H1 (cell line): ENCODE results near the gene QSOX1. TPM values are rescaled to one million over a fixed set of nuclear protein-coding genes. Genes with fewer than 3 reads are reported as not detected.

Experiments used
- CTCF ChIA-PET: fragments of 300-600 bp; sonication (Branson Sonifier 250); formaldehyde crosslinking; loops from one replicate; lab custom pipeline; 2021; ENCODE audit not compliant: partially characterized antibody; lab: Charles Lee
- POLR2A ChIA-PET: fragments of 300-600 bp; sonication (Branson Sonifier 250); formaldehyde crosslinking; loops from one replicate; lab custom pipeline; 2021; ENCODE audit warnings: inconsistent platforms; ENCODE audit not compliant: partially characterized antibody; lab: Charles Lee
- DNase-seq, 2 experiments: peaks; one replicate each; pipeline versions ENCODE4 v3.0.0 to v3.0.0-alpha.2; 2010 to 2022; ENCODE audit warnings: low spot score in 2 of 2, low read depth in 1 of 2, mixed read lengths in 1 of 2
- FAIRE-seq: peaks from 2 replicates; lab custom pipeline; 2011; peaks lifted over from hg19 to GRCh38; lab: Jason Lieb, UNC
- H2AFZ ChIP-seq: 2 replicates; pipeline ENCODE4 v1.8.1; 2012; ENCODE audit warnings: low read length, inconsistent platforms
- H2AK5ac ChIP-seq: 2 replicates; pipeline ENCODE4 v1.6.1; 2013; ENCODE audit warnings: low read depth, low read length
- H2BK120ac ChIP-seq: replicated peaks from 2 replicates; pipeline ENCODE3; 2013; ENCODE audit warnings: low read depth, low read length, inconsistent platforms
- H2BK12ac ChIP-seq: 2 replicates; pipeline ENCODE4 v1.6.1; 2013; ENCODE audit warnings: low read depth, low read length
- H2BK15ac ChIP-seq: 2 replicates; pipeline ENCODE4 v1.6.1; 2013; ENCODE audit warnings: low read length
- H2BK20ac ChIP-seq: 2 replicates; pipeline ENCODE4 v1.6.1; 2013; ENCODE audit warnings: low read length
- H2BK5ac ChIP-seq: 2 replicates; pipeline ENCODE4 v1.6.1; 2013; ENCODE audit warnings: low read depth, low read length
- H3K14ac ChIP-seq: 2 replicates; pipeline ENCODE4 v1.6.1; 2013; ENCODE audit warnings: inconsistent platforms; ENCODE audit not compliant: insufficient read length
- H3K18ac ChIP-seq: 2 replicates; pipeline ENCODE4 v1.6.1; 2013; ENCODE audit warnings: low read length; ENCODE audit errors: extremely low read depth
- H3K23ac ChIP-seq: 2 replicates; pipeline ENCODE4 v1.6.1; 2013; ENCODE audit warnings: inconsistent platforms; ENCODE audit not compliant: insufficient read length
- H3K23me2 ChIP-seq: 2 replicates; pipeline ENCODE4 v1.6.1; 2013; ENCODE audit warnings: low read depth, low read length
- H3K27ac ChIP-seq: 2 replicates; pipeline ENCODE4 v1.6.1; 2011; ENCODE audit warnings: low read depth, low read length, inconsistent platforms
- H3K27me3 ChIP-seq, 4 experiments: replicated peaks in 1 of 4; 1 replicate in 1 of 4; 2 replicates in 3 of 4; pipeline versions ENCODE4 v1.6.1 to v1.8.1; 2011 to 2013; ENCODE audit warnings: low read length in 3 of 4, mild to moderate bottlenecking in 3 of 4, inconsistent platforms in 2 of 4, mixed read lengths in 2 of 4, moderate library complexity in 1 of 4; ENCODE audit not compliant: control insufficient read depth in 3 of 4, insufficient read depth in 3 of 4; ENCODE audit errors: extremely low read depth in 1 of 4
- H3K36me3 ChIP-seq, 4 experiments: 2 replicates each; pipeline versions ENCODE4 v1.6.1 to v1.8.1; 2011 to 2013; ENCODE audit warnings: mild to moderate bottlenecking in 4 of 4, low read length in 3 of 4, moderate library complexity in 2 of 4, control low read depth in 1 of 4, inconsistent platforms in 1 of 4; ENCODE audit not compliant: insufficient read depth in 4 of 4, control insufficient read depth in 2 of 4
- H3K4ac ChIP-seq: replicated peaks from 2 replicates; pipeline ENCODE3; 2013; ENCODE audit warnings: low read length, low read depth, mixed read lengths, inconsistent platforms; ENCODE audit not compliant: insufficient read length
- H3K4me1 ChIP-seq, 4 experiments: replicated peaks in 1 of 4; 1 replicate in 1 of 4; 2 replicates in 3 of 4; pipeline versions ENCODE4 v1.6.1 to v1.8.1; 2011 to 2013; ENCODE audit warnings: low read length in 3 of 4, inconsistent platforms in 2 of 4, mixed read lengths in 1 of 4; ENCODE audit not compliant: insufficient read depth in 4 of 4, control insufficient read depth in 3 of 4
- H3K4me2 ChIP-seq, 2 experiments: 2 replicates each; pipeline versions ENCODE4 v1.6.1 to v1.8.1; 2011 to 2013; ENCODE audit warnings: low read depth in 2 of 2, low read length in 2 of 2, control low read depth in 1 of 2, inconsistent platforms in 1 of 2, mild to moderate bottlenecking in 1 of 2; ENCODE audit not compliant: insufficient read depth in 1 of 2
- H3K4me3 ChIP-seq, 4 experiments: fragments of 200-600, 300-600 bp in 1 of 4; sonication (generic), shearing (Covaris generic), sonication (Bioruptor Twin) in 1 of 4; 2 replicates each; pipeline versions ENCODE4 v1.5.1 to v1.8.1; 2011 to 2016; ENCODE audit warnings: low read length in 4 of 4, low read depth in 3 of 4, control low read depth in 2 of 4, inconsistent platforms in 2 of 4, mild to moderate bottlenecking in 2 of 4, mixed read lengths in 1 of 4, moderate library complexity in 1 of 4; ENCODE audit not compliant: insufficient read depth in 2 of 4; ENCODE audit errors: extremely low read depth in 1 of 4
- H3K56ac ChIP-seq: replicated peaks from 2 replicates; pipeline ENCODE3; 2013; ENCODE audit warnings: low read depth, mild to moderate bottlenecking, mixed read lengths, low read length, inconsistent platforms; ENCODE audit not compliant: insufficient read length
- H3K79me1 ChIP-seq: 2 replicates; pipeline ENCODE4 v1.6.1; 2013; ENCODE audit warnings: low read depth, low read length, control low read depth
- H3K79me2 ChIP-seq, 2 experiments: 2 replicates each; pipeline versions ENCODE4 v1.6.1 to v1.8.1; 2012 to 2013; ENCODE audit warnings: low read length in 2 of 2, mild to moderate bottlenecking in 2 of 2, inconsistent platforms in 1 of 2; ENCODE audit not compliant: insufficient read depth in 2 of 2, control insufficient read depth in 1 of 2
- H3K9ac ChIP-seq, 4 experiments: replicated peaks in 1 of 4; 1 replicate in 1 of 4; 2 replicates in 3 of 4; pipeline versions ENCODE4 v1.6.1 to v1.8.1; 2011 to 2013; ENCODE audit warnings: low read depth in 3 of 4, low read length in 3 of 4, control low read depth in 2 of 4, mild to moderate bottlenecking in 2 of 4, moderate library complexity in 2 of 4, inconsistent platforms in 1 of 4; ENCODE audit errors: extremely low read depth in 1 of 4
- H3K9me3 ChIP-seq, 2 experiments: 2 replicates each; pipeline versions ENCODE4 v1.6.1 to v1.8.1; 2012 to 2013; ENCODE audit warnings: mild to moderate bottlenecking in 2 of 2, moderate library complexity in 2 of 2, control low read depth in 1 of 2, inconsistent platforms in 1 of 2, low read depth in 1 of 2, low read length in 1 of 2, mixed read lengths in 1 of 2; ENCODE audit not compliant: insufficient read depth in 2 of 2
- H4K20me1 ChIP-seq, 2 experiments: replicated peaks in 1 of 2; 2 replicates each; pipeline versions ENCODE3 to v1.8.1; 2011 to 2013; ENCODE audit warnings: inconsistent platforms in 2 of 2, low read length in 2 of 2, mild to moderate bottlenecking in 1 of 2; ENCODE audit not compliant: insufficient read depth in 2 of 2, control insufficient read depth in 1 of 2
- H4K5ac ChIP-seq: 2 replicates; pipeline ENCODE4 v1.6.1; 2013; ENCODE audit warnings: low read length, low read depth, mixed read lengths, inconsistent platforms; ENCODE audit not compliant: insufficient read length
- H4K8ac ChIP-seq: 2 replicates; pipeline ENCODE4 v1.8.0; 2013; ENCODE audit warnings: mild to moderate bottlenecking, moderate library complexity, low read length, inconsistent platforms; ENCODE audit not compliant: insufficient read depth; ENCODE audit errors: extremely low read depth
- H4K91ac ChIP-seq: replicated peaks from 2 replicates; pipeline ENCODE3; 2013; ENCODE audit warnings: low read length, mixed read lengths, inconsistent platforms; ENCODE audit not compliant: insufficient read length
- BRCA1 ChIP-seq: IDR thresholded peaks from 2 replicates; pipeline ENCODE4 v1.6.1; 2012; ENCODE audit warnings: low read depth, low read length, improper control_type of control experiment
- CHD1 ChIP-seq: IDR thresholded peaks from 2 replicates; pipeline ENCODE4 v1.6.1; 2012; ENCODE audit warnings: low read depth, low read length, improper control_type of control experiment
- EZH2 ChIP-seq: fragments of 200-600 bp; sonication (generic); IDR thresholded peaks from 2 replicates; pipeline ENCODE4 v1.7.1; 2012; ENCODE audit warnings: low read depth, mild to moderate bottlenecking, moderate library complexity, low read length, inconsistent platforms; ENCODE audit not compliant: severe bottlenecking
- GTF2F1 ChIP-seq: IDR thresholded peaks from 2 replicates; pipeline ENCODE4 v1.6.1; 2012; ENCODE audit warnings: low read depth, low read length, improper control_type of control experiment, borderline replicate concordance
- HDAC2 ChIP-seq, 2 experiments: fragments of 300-600 bp in 1 of 2; sonication (generic) in 1 of 2; IDR thresholded peaks; 2 replicates each; pipeline ENCODE4 v1.6.1; 2011 to 2012; ENCODE audit warnings: low read depth in 2 of 2, low read length in 2 of 2, mild to moderate bottlenecking in 2 of 2, moderate library complexity in 2 of 2, borderline replicate concordance in 1 of 2, inconsistent platforms in 1 of 2
- KDM5A ChIP-seq: fragments of 200-600 bp; IDR thresholded peaks from 2 replicates; pipeline ENCODE4 v1.7.1; 2012; ENCODE audit warnings: mild to moderate bottlenecking, low read length, inconsistent platforms, mixed read lengths
- NANOG ChIP-seq: IDR thresholded peaks from 2 replicates; pipeline ENCODE4 v1.6.1; 2011; ENCODE audit warnings: low read length, low read depth, mild to moderate bottlenecking, inconsistent platforms; ENCODE audit not compliant: insufficient read depth, poor library complexity, severe bottlenecking
- RFX5 ChIP-seq: IDR thresholded peaks from 2 replicates; pipeline ENCODE4 v1.6.1; 2011; ENCODE audit warnings: low read depth, low read length, improper control_type of control experiment, borderline replicate concordance
- RNF2 ChIP-seq: fragments of 200-900, 300-1000 bp; sonication (generic); IDR thresholded peaks from 2 replicates; pipeline ENCODE4 v1.7.1; 2016; ENCODE audit warnings: borderline replicate concordance, low read depth, mild to moderate bottlenecking, antibody characterized with exemption, low read length; ENCODE audit not compliant: poor library complexity, severe bottlenecking; ENCODE audit errors: missing control alignments
- SRF ChIP-seq: IDR thresholded peaks from 2 replicates; pipeline ENCODE4 v1.6.1; 2011; ENCODE audit warnings: mild to moderate bottlenecking, low read depth, low read length, moderate library complexity
- TBP ChIP-seq: IDR thresholded peaks from 2 replicates; pipeline ENCODE4 v1.6.1; 2011; ENCODE audit warnings: low read depth, low read length, improper control_type of control experiment
- WGBS, 2 experiments: shearing (Covaris generic) in 1 of 2; methylation state at CpG; one replicate each; pipeline versions ENCODE4 v1.1.6 to v1.1.7; 2013 to 2015; ENCODE audit warnings: low lambda C conversion rate in 2 of 2, mixed read lengths in 2 of 2, inconsistent platforms in 1 of 2, low coverage in 1 of 2, missing lambda C conversion rate in 1 of 2; ENCODE audit not compliant: insufficient replicate concordance in 2 of 2, insufficient coverage in 1 of 2, insufficient read length in 1 of 2; ENCODE audit errors: extremely low coverage in 1 of 2, missing lambda C conversion rate in 1 of 2; 5-methylcytosine and 5-hydroxymethylcytosine counted together
- polyA plus RNA-seq, 7 experiments: library from polyadenylated mRNA; depleted of rRNA in 3 of 7; stranded (reverse) in 5 of 7; unstranded in 2 of 7; fragments of >200 nt in 5 of 7; fragments of 200-250 nt in 2 of 7; gene quantifications; 1 replicate in 5 of 7; 2 replicates in 1 of 7; 4 replicates in 1 of 7; pipeline versions ENCODE4 v1.2.1 to v1.2.3, GENCODE V29; 2011 to 2013; ENCODE audit warnings: missing spikeins in 2 of 7, mixed read lengths in 2 of 7
- total RNA-seq: library from RNA; stranded (reverse); fragmentation: NEBNext Ultra II Directional; extraction: Animal tissue kit (Norgen Biotek cat#: 25700); gene quantifications from 2 replicates; pipeline ENCODE4 v1.2.1, GENCODE V29; 2021

The QSOX1 gene
- total and polyA plus RNA-seq, 2 of the 8 experiments (the other 6 are each of a cell fraction or from before 2014, with no cell fraction given): 97.7 to 123 TPM

GRCh38 chr1:180167021-180167701, 12.5 kb downstream of the QSOX1 start:
- H3K4me3 ChIP-seq: no peak overlapping the region
- H4K5ac ChIP-seq: no peak overlapping the region
- no peak overlapping the region for H3K23ac ChIP-seq
- no peak overlapping the region for H3K27ac ChIP-seq
- H3K9ac ChIP-seq: no peak overlapping the region
- no peak overlapping the region for H2BK5ac ChIP-seq
- H2BK20ac ChIP-seq: no peak overlapping the region
- no peak overlapping the region for H2AFZ ChIP-seq
- no peak overlapping the region for H2BK12ac ChIP-seq
- CTCF ChIA-PET: interaction anchor here (0.7 to 11.7 kb wide), 21 partner anchors 11 to 364 kb away, joined by 3 to 307 read pairs (median 5); partner anchors contain the start of gene QSOX1
- FAIRE-seq (no peak), DNase-seq (no peak)
- H3K4me1 ChIP-seq: peaks cover 6 to 23% (median 17%) of the 10 kb centered on the region in 4 experiments
- POLR2A ChIA-PET: interaction anchor here (1.5 to 7.1 kb wide), 3 partner anchors 9 to 64 kb away, joined by 4 to 36 read pairs (median 8); partner anchors contain the start of gene QSOX1
- H3K79me1 ChIP-seq: peaks cover 14% of the 10 kb centered on the region
- H2AK5ac ChIP-seq: no peak overlapping the region
- H4K91ac ChIP-seq: no peak overlapping the region
- no peak overlapping the region for H4K8ac ChIP-seq
- peak overlapping the region in 1 of 2 experiments; percentile 45; a peak in 1 of 4 replicates for H3K4me2 ChIP-seq
- H2BK15ac ChIP-seq: no peak overlapping the region
- no peak overlapping the region for H2BK120ac ChIP-seq
- peaks cover 0 to 15% of the 10 kb centered on the region in 2 experiments; a peak in 1 of 4 replicates for H3K79me2 ChIP-seq
- no peak overlapping the region for H3K56ac ChIP-seq
- no peaks in the 10 kb centered on the region for H3K9me3 ChIP-seq
- H3K14ac ChIP-seq: no peak overlapping the region
- no peaks in the 10 kb centered on the region; a peak in 2 of 8 replicates for H3K36me3 ChIP-seq
- peaks cover 4 to 19% of the 10 kb centered on the region in 2 experiments for H4K20me1 ChIP-seq
- no peaks in the 10 kb centered on the region for H3K27me3 ChIP-seq
- H3K23me2 ChIP-seq: no peaks in the 10 kb centered on the region
- WGBS, 2 experiments: 83% methylated on average over 8 of the region's 8 CpGs; no CpG with 5 or more reads in 1 of the 2 experiments
- no peak overlapping the region for H3K4ac ChIP-seq
- H3K18ac ChIP-seq: no peak overlapping the region
- TF ChIP-seq TBP: no peak
- no peak for TF ChIP-seq GTF2F1
- TF ChIP-seq EZH2: no peak
- no peak for TF ChIP-seq NANOG
- no peak for TF ChIP-seq CHD1
- no peak for TF ChIP-seq BRCA1
- no peak for TF ChIP-seq RFX5
- TF ChIP-seq HDAC2 (IDR thresholded peaks at IDR 0.05; ENCODE audit: borderline replicate concordance in 1 of 2, low read depth in 2 of 2, low read length in 2 of 2): no peak
- no peak for TF ChIP-seq RNF2
- no peak for TF ChIP-seq SRF
- TF ChIP-seq KDM5A: no peak
